Colonic mucosa (tissue), 4 donors: ENCODE measurements around the gene RPS6KB2. TPM values are rescaled to one million over a fixed set of nuclear protein-coding genes. Genes with fewer than 3 reads are reported as not detected.
A peak's percentile ranks its signal among the peaks of the same experiment; 100 is the strongest.

Experiments used
- DNase-seq: peaks from one replicate; pipeline ENCODE4 v3.0.0-alpha.2; 2020
- H3K27ac ChIP-seq: fragments of 200-600 bp; one replicate; pipeline ENCODE4 v1.8.0; 2021
- H3K27me3 ChIP-seq: fragments of 200-600 bp; one replicate; pipeline ENCODE4 v1.8.0; 2021
- H3K36me3 ChIP-seq: fragments of 200-600 bp; one replicate; pipeline ENCODE4 v1.8.0; 2021
- H3K4me1 ChIP-seq: fragments of 200-600 bp; one replicate; pipeline ENCODE4 v1.8.0; 2021; ENCODE audit warnings: mild to moderate bottlenecking
- H3K4me3 ChIP-seq: fragments of 200-600 bp; one replicate; pipeline ENCODE4 v1.8.0; 2021
- H3K9ac ChIP-seq, 2 donors: one replicate each; pipeline ENCODE4 v1.7.0; 2013; ENCODE audit warnings: control low read depth in 2 of 2, low read depth in 2 of 2, low read length in 2 of 2
- H3K9me3 ChIP-seq: fragments of 200-600 bp; one replicate; pipeline ENCODE4 v1.8.0; 2021
- intact Hi-C: fragments of 100-400 bp; cut with DNase I; formaldehyde crosslinking; loops from one replicate; pipeline ENCODE4 v1.14.1; 2022
- total RNA-seq, 2 donors: library from RNA; stranded (reverse); fragmentation: NEBNext Ultra II Directional in 1 of 2; extraction: Animal tissue kit (Norgen Biotek cat#: 25700) in 1 of 2; gene quantifications; one replicate each; pipeline ENCODE4 v1.2.1, GENCODE V29; 2021
- TF ChIP-seq, protein P1 (sequence below): fragments of 200-600 bp; IDR thresholded peaks from one replicate; pipeline ENCODE4 v1.8.0; 2022; ENCODE audit warnings: antibody characterized with exemption, mild to moderate bottlenecking
- donor health status: healthy.
- donor health status: DM: no; HTN: no; CAD: no.
- donor health status: DM: no; HTN: no; CAD: no.

Gene RPS6KB2
- total RNA-seq, 2 donors from 2014 or later = 38.3 to 70.4 TPM

DNA sequence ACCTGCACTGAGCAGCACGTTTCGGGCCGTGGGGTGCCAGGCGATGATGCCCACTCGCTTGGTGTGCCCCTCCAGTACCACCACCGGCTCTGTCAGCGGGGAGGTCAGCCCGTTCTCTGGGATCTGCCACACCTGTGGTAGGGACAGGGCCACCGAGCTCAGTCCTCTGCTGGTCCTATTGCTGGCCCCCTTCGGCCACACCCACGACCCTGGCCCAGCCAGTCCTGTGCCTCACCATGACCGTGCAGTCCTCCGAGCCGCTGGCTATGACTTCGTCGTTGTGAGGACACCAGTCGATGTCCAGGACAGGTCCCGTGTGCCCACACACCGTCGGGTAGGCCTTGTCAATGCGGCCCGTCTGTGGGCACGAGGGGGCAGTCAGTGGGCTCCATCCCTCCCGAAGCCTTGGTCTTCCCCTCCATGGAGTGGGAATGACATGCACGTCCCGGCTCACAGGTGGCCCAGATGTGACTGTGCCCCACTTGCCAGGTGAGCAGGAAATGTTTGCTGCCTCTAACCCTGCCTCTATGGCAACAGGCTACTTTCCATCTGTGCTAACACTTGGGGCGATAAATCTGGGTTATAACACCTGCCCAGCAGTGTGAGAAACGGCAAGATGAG is 13.5 kb downstream of the RPS6KB2 start:
- Histone ChIP-seq H3K36me3 (no peaks in the 10 kb centered on the region), H3K27ac (no peak overlapping the region), H3K27me3 (no peaks in the 10 kb centered on the region), H3K4me1 (peaks cover 11% of the 10 kb centered on the region), H3K9ac (peak overlapping the region in 1 of 2 donors; percentile 97), H3K9me3 (no peaks in the 10 kb centered on the region), H3K4me3 (peak overlapping the region; percentile 98)
- TF ChIP-seq, protein P1, sequence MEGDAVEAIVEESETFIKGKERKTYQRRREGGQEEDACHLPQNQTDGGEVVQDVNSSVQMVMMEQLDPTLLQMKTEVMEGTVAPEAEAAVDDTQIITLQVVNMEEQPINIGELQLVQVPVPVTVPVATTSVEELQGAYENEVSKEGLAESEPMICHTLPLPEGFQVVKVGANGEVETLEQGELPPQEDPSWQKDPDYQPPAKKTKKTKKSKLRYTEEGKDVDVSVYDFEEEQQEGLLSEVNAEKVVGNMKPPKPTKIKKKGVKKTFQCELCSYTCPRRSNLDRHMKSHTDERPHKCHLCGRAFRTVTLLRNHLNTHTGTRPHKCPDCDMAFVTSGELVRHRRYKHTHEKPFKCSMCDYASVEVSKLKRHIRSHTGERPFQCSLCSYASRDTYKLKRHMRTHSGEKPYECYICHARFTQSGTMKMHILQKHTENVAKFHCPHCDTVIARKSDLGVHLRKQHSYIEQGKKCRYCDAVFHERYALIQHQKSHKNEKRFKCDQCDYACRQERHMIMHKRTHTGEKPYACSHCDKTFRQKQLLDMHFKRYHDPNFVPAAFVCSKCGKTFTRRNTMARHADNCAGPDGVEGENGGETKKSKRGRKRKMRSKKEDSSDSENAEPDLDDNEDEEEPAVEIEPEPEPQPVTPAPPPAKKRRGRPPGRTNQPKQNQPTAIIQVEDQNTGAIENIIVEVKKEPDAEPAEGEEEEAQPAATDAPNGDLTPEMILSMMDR = no peak
- no peak for DNase-seq
- intact Hi-C loops = no loop called here

DNA sequence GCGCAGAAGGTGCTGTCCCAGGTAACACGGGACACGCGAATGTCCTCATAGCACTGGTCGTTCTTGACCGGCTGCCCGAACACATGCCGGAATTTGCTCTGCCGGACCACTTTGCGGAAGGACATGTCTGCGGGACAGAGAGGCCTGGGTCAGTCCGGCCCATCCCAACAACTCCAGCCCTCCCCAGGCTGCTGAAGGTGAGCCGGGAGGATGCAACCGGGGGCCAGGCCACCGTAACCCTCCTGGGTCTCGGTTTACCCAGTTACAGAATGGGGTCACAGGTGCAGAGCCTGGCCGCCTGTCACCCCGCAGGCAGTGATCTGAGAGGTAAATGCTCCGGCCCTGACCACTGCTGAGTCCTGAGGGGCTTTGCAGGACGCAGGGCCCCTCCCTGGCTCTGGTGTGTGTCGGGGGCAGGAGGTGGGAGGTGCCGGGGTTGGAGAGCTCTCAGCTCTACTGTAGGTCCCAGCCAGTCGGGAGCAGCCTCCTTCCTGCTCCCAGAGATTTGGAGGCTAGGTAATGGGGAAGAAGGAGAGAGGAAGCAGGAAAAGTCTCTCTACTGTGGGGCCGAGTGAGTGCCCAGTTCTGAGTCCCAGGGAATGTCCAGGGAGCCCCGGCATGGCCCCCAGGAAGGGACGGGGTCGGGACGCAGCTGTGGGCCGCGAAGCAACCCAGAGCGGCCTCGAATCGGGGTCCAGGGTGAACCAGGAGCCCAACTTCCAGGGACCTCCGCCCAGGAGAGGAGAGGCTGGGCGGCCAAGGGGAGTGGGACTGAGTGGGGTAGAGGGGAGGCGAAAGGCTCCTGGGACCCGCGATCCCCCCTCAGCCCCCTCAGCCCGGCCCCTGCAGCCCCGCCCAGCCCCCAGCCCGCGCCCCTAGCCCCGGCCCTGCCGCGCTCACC is 14.5 kb downstream of the RPS6KB2 start:
- TF ChIP-seq, protein P1 = no peak
- Histone ChIP-seq H3K27me3 (no peaks in the 10 kb centered on the region), H3K36me3 (no peaks in the 10 kb centered on the region), H3K9ac (peak overlapping the region; percentile 87 to 97), H3K4me1 (peaks cover 11% of the 10 kb centered on the region), H3K27ac (peak overlapping the region; percentile 93), H3K9me3 (no peaks in the 10 kb centered on the region), H3K4me3 (peak overlapping the region; percentile 98)
- intact Hi-C loops = no loop called here
- no peak for DNase-seq

DNA sequence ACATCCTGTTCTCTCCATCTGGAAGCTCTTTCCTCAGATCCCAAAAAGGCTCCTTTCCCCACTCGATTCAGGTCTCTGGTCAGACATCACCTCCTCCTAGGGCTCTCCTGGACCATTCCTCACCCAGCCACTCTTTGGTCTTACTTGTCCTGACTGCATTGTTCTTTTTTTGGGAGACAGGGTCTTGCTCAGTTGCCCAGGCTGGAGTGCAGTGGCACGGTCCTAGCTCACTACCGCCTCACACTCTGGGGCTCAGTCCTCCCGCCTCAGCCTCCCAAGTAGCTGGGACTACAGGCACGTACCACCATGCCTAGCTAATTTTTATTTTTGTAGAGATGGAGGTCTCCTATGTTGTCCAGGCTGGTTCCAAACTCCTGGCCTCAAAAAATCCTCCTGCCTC is 17.2 kb downstream of the RPS6KB2 start:
- Histone ChIP-seq H3K36me3 (no peaks in the 10 kb centered on the region), H3K27me3 (no peaks in the 10 kb centered on the region), H3K9ac (no peak overlapping the region), H3K4me1 (peaks cover 11% of the 10 kb centered on the region), H3K4me3 (no peak overlapping the region), H3K27ac (no peak overlapping the region), H3K9me3 (no peaks in the 10 kb centered on the region)
- TF ChIP-seq, protein P1 = no peak
- intact Hi-C loops = no loop called here
- DNase-seq = no peak

DNA sequence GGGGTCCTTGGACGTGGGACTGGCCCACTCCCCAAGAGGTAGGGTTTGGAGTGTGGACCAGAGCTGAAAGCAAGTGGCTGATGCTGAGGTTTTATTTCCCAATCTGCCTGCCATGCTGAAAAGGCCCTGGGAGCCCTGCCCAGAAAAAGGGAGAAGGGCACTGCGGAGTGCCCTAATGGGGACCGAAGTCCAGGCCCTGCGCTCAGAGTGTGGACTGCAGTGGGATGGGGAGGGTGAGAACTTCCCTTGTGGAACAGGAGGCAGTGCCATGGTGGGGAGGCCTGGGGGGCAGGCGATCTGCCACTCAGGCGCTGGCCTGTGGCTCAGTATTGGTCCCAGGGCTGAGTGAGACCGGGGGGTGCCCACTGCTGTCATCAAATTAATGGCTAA is 19.9 kb downstream of the RPS6KB2 start:
- Histone ChIP-seq H3K9me3 (no peaks in the 10 kb centered on the region), H3K36me3 (no peaks in the 10 kb centered on the region), H3K4me3 (no peak overlapping the region), H3K4me1 (no peaks in the 10 kb centered on the region), H3K9ac (no peak overlapping the region), H3K27me3 (no peaks in the 10 kb centered on the region), H3K27ac (no peak overlapping the region)
- no peak for DNase-seq
- intact Hi-C loops = no loop called here
- TF ChIP-seq, protein P1 = no peak

DNA sequence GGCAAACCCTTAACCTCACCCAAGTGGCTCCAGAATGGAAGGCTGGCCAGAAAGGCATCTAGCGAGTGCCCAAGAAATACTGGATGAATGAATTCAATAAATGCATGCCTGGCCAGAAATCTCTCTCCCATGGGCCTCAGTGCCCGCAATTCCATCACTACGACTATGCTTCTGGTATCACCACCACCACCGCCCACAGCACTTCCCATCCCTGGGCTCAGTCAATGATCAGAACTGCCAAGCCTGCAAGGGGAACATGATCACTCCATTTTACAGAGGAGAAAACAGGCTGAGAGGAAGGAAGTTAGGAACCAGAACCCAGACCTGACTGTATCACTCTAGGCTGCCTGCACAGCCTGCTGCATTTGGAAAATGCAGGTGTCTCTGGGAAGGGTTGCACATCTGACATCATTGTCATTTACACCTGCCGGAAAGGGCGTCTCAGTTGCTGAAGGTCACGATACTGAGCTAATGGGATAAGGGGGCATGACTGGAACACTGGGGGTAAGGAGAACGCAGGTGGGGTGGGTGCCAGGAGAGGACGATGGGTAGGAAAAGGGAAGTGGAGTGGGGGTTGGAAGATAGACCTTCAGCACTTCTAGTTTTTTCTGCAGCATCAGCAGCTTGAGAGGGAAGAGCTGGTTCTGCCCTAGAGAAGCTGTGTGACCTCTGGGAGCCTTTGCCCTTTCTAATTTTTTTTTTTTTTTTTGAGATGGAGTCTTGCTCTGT is 21.0 kb downstream of the RPS6KB2 start:
- Histone ChIP-seq H3K9ac (no peak overlapping the region), H3K4me1 (no peaks in the 10 kb centered on the region), H3K27ac (no peak overlapping the region), H3K9me3 (no peaks in the 10 kb centered on the region), H3K36me3 (no peaks in the 10 kb centered on the region), H3K4me3 (no peak overlapping the region), H3K27me3 (no peaks in the 10 kb centered on the region)
- no peak for DNase-seq
- TF ChIP-seq, protein P1 = no peak
- intact Hi-C loops = no loop called here
